GM23338 (cell line): ENCODE data around the gene HARBI1. TPM values are rescaled to one million over a fixed set of nuclear protein-coding genes. Genes with fewer than 3 reads are reported as not detected.

Source experiments
- ATAC-seq: fragments of 200-7000 bp; cut with Tn5 transposase; 3 replicates; pipeline ENCODE4 v1.9.1; 2020
- DNase-seq: peaks from one replicate; pipeline ENCODE4 v3.0.0-alpha.2; 2015; ENCODE audit warnings: low spot score
- H2AFZ ChIP-seq: fragments of 200-600 bp; sonication (generic); 2 replicates; pipeline ENCODE4 v1.8.0; 2016; ENCODE audit warnings: antibody characterized with exemption, mild to moderate bottlenecking, moderate library complexity
- H3F3A ChIP-seq: fragments of 200-600 bp; sonication (generic); replicated peaks from 2 replicates; pipeline ENCODE4 v1.8.0; 2017; ENCODE audit warnings: antibody characterized with exemption, mixed run types, low read depth
- H3K27ac ChIP-seq: fragments of 200-600 bp; sonication (generic); 2 replicates; pipeline ENCODE4 v1.6.1; 2016; ENCODE audit warnings: low read depth
- H3K27me3 ChIP-seq: fragments of 200-600 bp; sonication (generic); 2 replicates; pipeline ENCODE4 v1.8.0; 2016; ENCODE audit warnings: mild to moderate bottlenecking, mixed run types, moderate library complexity; ENCODE audit not compliant: insufficient read depth
- H3K36me3 ChIP-seq: fragments of 200-600 bp; sonication (generic); 2 replicates; pipeline ENCODE4 v1.8.0; 2016; ENCODE audit warnings: mild to moderate bottlenecking; ENCODE audit not compliant: insufficient read depth
- H3K4me1 ChIP-seq: fragments of 200-600 bp; sonication (generic); 2 replicates; pipeline ENCODE4 v1.8.0; 2016; ENCODE audit warnings: mild to moderate bottlenecking, moderate library complexity; ENCODE audit not compliant: insufficient read depth
- H3K4me2 ChIP-seq: fragments of 200-600 bp; sonication (generic); 2 replicates; pipeline ENCODE4 v1.7.1; 2017; ENCODE audit warnings: mixed run types
- H3K4me3 ChIP-seq: fragments of 200-600 bp; sonication (generic); 2 replicates; pipeline ENCODE4 v1.6.1; 2016; ENCODE audit warnings: mixed run types
- H3K79me2 ChIP-seq: fragments of 200-600 bp; sonication (generic); replicated peaks from 2 replicates; pipeline ENCODE4 v1.8.0; 2017; ENCODE audit warnings: mild to moderate bottlenecking; ENCODE audit not compliant: insufficient read depth
- H3K9me2 ChIP-seq: fragments of 200-600 bp; sonication (generic); 2 replicates; pipeline ENCODE4 v1.8.0; 2017; ENCODE audit not compliant: insufficient read depth
- H4K20me1 ChIP-seq: fragments of 200-600 bp; sonication (generic); replicated peaks from 2 replicates; pipeline ENCODE4 v1.8.0; 2017; ENCODE audit warnings: mild to moderate bottlenecking; ENCODE audit not compliant: insufficient read depth
- H3K27ac Mint-ChIP-seq: 2 replicates; pipeline ENCODE4 v1.8.0; 2020; ENCODE audit warnings: inconsistent platforms, mild to moderate bottlenecking, moderate library complexity, mixed read lengths
- H3K27me3 Mint-ChIP-seq: 3 replicates; pipeline ENCODE4 v1.8.0; 2022; ENCODE audit warnings: low read depth, mild to moderate bottlenecking, moderate library complexity, mixed read lengths, inconsistent platforms; ENCODE audit not compliant: insufficient read depth, poor library complexity
- H3K36me3 Mint-ChIP-seq: 3 replicates; pipeline ENCODE4 v1.8.0; 2021; ENCODE audit warnings: low read depth, mild to moderate bottlenecking, inconsistent platforms, moderate library complexity, mixed read lengths
- H3K4me1 Mint-ChIP-seq: 3 replicates; pipeline ENCODE4 v1.8.0; 2020; ENCODE audit warnings: mild to moderate bottlenecking, inconsistent platforms, mixed read lengths
- H3K4me3 Mint-ChIP-seq: 3 replicates; pipeline ENCODE4 v1.8.0; 2021; ENCODE audit warnings: moderate library complexity, mild to moderate bottlenecking, inconsistent platforms, mixed read lengths
- H3K9me3 Mint-ChIP-seq: 3 replicates; pipeline ENCODE4 v1.8.0; 2020; ENCODE audit warnings: moderate library complexity, mild to moderate bottlenecking, inconsistent platforms, mixed read lengths
- CREB1 ChIP-seq: fragments of 250-450 bp; sonication (Bioruptor Pico); IDR thresholded peaks from 2 replicates; pipeline ENCODE4 v1.5.0; 2020; ENCODE audit warnings: low read depth, mild to moderate bottlenecking, moderate library complexity
- ETS1 ChIP-seq: IDR thresholded peaks from 2 replicates; pipeline ENCODE4 v1.6.1; 2016; ENCODE audit warnings: antibody characterized with exemption
- EZH2 ChIP-seq: fragments of 200-600 bp; sonication (generic); IDR thresholded peaks from one replicate; pipeline ENCODE4 v1.8.0; 2017; ENCODE audit warnings: antibody characterized with exemption, mild to moderate bottlenecking, low read depth; ENCODE audit not compliant: unreplicated experiment
- EZH2phosphoT487 ChIP-seq: fragments of 200-600 bp; sonication (generic); IDR thresholded peaks from one replicate; pipeline ENCODE4 v1.8.1; 2018; ENCODE audit warnings: antibody characterized with exemption; ENCODE audit not compliant: unreplicated experiment
- JUNB ChIP-seq: IDR thresholded peaks from one replicate; pipeline ENCODE4 v1.6.1; 2016; ENCODE audit warnings: antibody characterized with exemption; ENCODE audit not compliant: unreplicated experiment
- NANOG ChIP-seq: IDR thresholded peaks from 2 replicates; pipeline ENCODE4 v1.6.1; 2016; ENCODE audit warnings: antibody characterized with exemption, borderline replicate concordance
- POLR2AphosphoS5 ChIP-seq: IDR thresholded peaks from 2 replicates; pipeline ENCODE4 v1.6.1; 2016; ENCODE audit warnings: antibody characterized with exemption, low read depth
- REST ChIP-seq: IDR thresholded peaks from one replicate; pipeline ENCODE4 v1.6.1; 2018; ENCODE audit warnings: antibody characterized with exemption; ENCODE audit not compliant: unreplicated experiment
- ZNF331 ChIP-seq: fragments of 250-450 bp; sonication (Bioruptor Pico); IDR thresholded peaks from 2 replicates; pipeline ENCODE4 v1.5.0; 2020; ENCODE audit warnings: low read depth, mild to moderate bottlenecking, moderate library complexity
- ZNF462 ChIP-seq: fragments of 250-450 bp; sonication (Bioruptor Pico); IDR thresholded peaks from 2 replicates; pipeline ENCODE4 v1.5.0; 2020; ENCODE audit warnings: mild to moderate bottlenecking, moderate library complexity
- polyA plus RNA-seq: library from polyadenylated mRNA; unstranded; fragments of >200 nt; fragmentation: Nextera tagmentation; extraction: Ambion mirVana; gene quantifications from 2 replicates; pipeline ENCODE4 v1.2.1, GENCODE V29; 2016
- total RNA-seq: library from RNA; depleted of rRNA; stranded (reverse); fragments of >200 nt; shearing (Covaris generic); gene quantifications from 2 replicates; pipeline ENCODE4 v1.2.3, GENCODE V29; 2014

HARBI1 gene
- total and polyA plus RNA-seq, 2 experiments from 2014 or later: 4.2 to 6.5 TPM

- H3K27ac Mint-ChIP-seq: no peak overlapping the region
- peaks cover 99% of the 10 kb centered on the region for H3K79me2 ChIP-seq
Measured at GRCh38 chr11:46562527-46562926, 54.5 kb downstream of the HARBI1 start.

More at GRCh38 chr11:46562527-46562926, 54.5 kb downstream of the HARBI1 start:
- Mint-ChIP-seq H3K9me3 (no peaks in the 10 kb centered on the region; the same call in 2 of the 3 replicates), H3K27me3 (peaks cover 4% of the 10 kb centered on the region), H3K4me3 (no peak overlapping the region), H3K4me1 (peaks cover 2% of the 10 kb centered on the region; the same call in 1 of the 3 replicates), H3K36me3 (no peaks in the 10 kb centered on the region)
- no peak for ATAC-seq
- H3K9me2 ChIP-seq: no peaks in the 10 kb centered on the region
- H3K4me2 ChIP-seq: no peak overlapping the region
- H3F3A ChIP-seq: no peaks in the 10 kb centered on the region
- no peak overlapping the region for H2AFZ ChIP-seq
- TF ChIP-seq NANOG: no peak
- no peak for TF ChIP-seq JUNB
- no peak for TF ChIP-seq CREB1 (CRISPR knock-in tag)
- TF ChIP-seq POLR2AphosphoS5: no peak
- TF ChIP-seq ETS1: no peak
- TF ChIP-seq EZH2phosphoT487: no peak
- no peak for TF ChIP-seq REST
- TF ChIP-seq EZH2: no peak
- no peak for TF ChIP-seq ZNF331 (CRISPR knock-in tag)
- no peak for TF ChIP-seq ZNF462
- peaks cover 31% of the 10 kb centered on the region for H4K20me1 ChIP-seq
- no peak for DNase-seq
- no peak overlapping the region for H3K4me3 ChIP-seq
- no peaks in the 10 kb centered on the region for H3K36me3 ChIP-seq
- H3K27me3 ChIP-seq: no peaks in the 10 kb centered on the region
- H3K27ac ChIP-seq: no peak overlapping the region
- H3K4me1 ChIP-seq: peaks cover 4% of the 10 kb centered on the region; the same call in 1 of the 2 replicates
